ENCODE data around the gene PUM1.

GRCh38 chr1:30892671-30893073 lies 172.8 kb downstream of the PUM1 start:
- no peak for TF ChIP-seq CTCF (conservative IDR thresholded peaks at IDR 0.05 in 1 of 2, IDR thresholded peaks at IDR 0.05 in 1 of 2; ENCODE audit: extremely low read depth in 1 of 2, insufficient read depth in 1 of 2, low read depth in 1 of 2, low read length in 2 of 2)
- no peak for TF ChIP-seq EZH2 (IDR thresholded peaks at IDR 0.05; ENCODE audit: borderline replicate concordance, low read length)
